OCI-LY3 (cell line): ENCODE data around the gene RASL10A.
"Not testable (repeated sequence)": the region's sequence is repeated elsewhere in the genome, so short reads cannot be mapped to it uniquely, and the experiment has no call there.

Source experiments
- H2AFZ ChIP-seq: fragments of 200-600, 300-600 bp; shearing (Covaris generic); 2 replicates; pipeline ENCODE4 v1.6.0; 2014; ENCODE audit warnings: antibody characterized with exemption, low read depth, low read length
- H3K27ac ChIP-seq: fragments of 200-600, 300-600 bp; sonication (generic); 2 replicates; pipeline ENCODE4 v1.5.1; 2014; ENCODE audit warnings: mild to moderate bottlenecking, low read length, moderate library complexity, mixed read lengths
- H3K27me3 ChIP-seq: fragments of 200-600, 300-600 bp; sonication (generic); 2 replicates; pipeline ENCODE4 v1.6.1; 2014; ENCODE audit warnings: low read depth, low read length, mixed read lengths
- H3K36me3 ChIP-seq: fragments of 200-600, 300-600 bp; sonication (generic); replicated peaks from 2 replicates; pipeline ENCODE3; 2014; ENCODE audit warnings: low read depth, low read length, mixed read lengths
- H3K4me1 ChIP-seq: fragments of 300-600, 200-600 bp; sonication (generic); 2 replicates; pipeline ENCODE4 v1.6.1; 2014; ENCODE audit warnings: low read length, mixed read lengths
- H3K4me2 ChIP-seq: fragments of 200-600, 300-600 bp; sonication (generic); 2 replicates; pipeline ENCODE4 v1.6.1; 2014; ENCODE audit warnings: low read length, mixed read lengths
- H3K4me3 ChIP-seq: fragments of 300-600, 200-600 bp; sonication (generic); 2 replicates; pipeline ENCODE4 v1.5.1; 2014; ENCODE audit warnings: antibody characterized with exemption, mild to moderate bottlenecking, low read length, moderate library complexity
- H3K79me2 ChIP-seq: fragments of 300-600, 200-600 bp; shearing (Covaris generic); 2 replicates; pipeline ENCODE4 v1.6.1; 2014; ENCODE audit warnings: mild to moderate bottlenecking, low read length, mixed read lengths
- H3K9ac ChIP-seq: fragments of 300-600, 200-600 bp; shearing (Covaris generic); 2 replicates; pipeline ENCODE4 v1.6.0; 2014; ENCODE audit warnings: mild to moderate bottlenecking, low read length, moderate library complexity
- H3K9me3 ChIP-seq: fragments of 200-600, 300-600 bp; shearing (Covaris generic); 2 replicates; pipeline ENCODE4 v1.6.1; 2014; ENCODE audit warnings: low read length, mixed read lengths; ENCODE audit not compliant: insufficient read depth
- H4K20me1 ChIP-seq: fragments of 200-600, 300-600 bp; sonication (generic); 2 replicates; pipeline ENCODE4 v1.6.1; 2016; ENCODE audit warnings: low read length, mixed read lengths; ENCODE audit not compliant: insufficient read depth
- CTCF ChIP-seq: fragments of 200-600, 300-600 bp; sonication (generic); IDR thresholded peaks from 2 replicates; pipeline ENCODE4 v1.5.1; 2014; ENCODE audit warnings: antibody characterized with exemption, low read length, low read depth
- EZH2phosphoT487 ChIP-seq: fragments of 200-600 bp; shearing (Covaris generic); IDR thresholded peaks from 2 replicates; pipeline ENCODE4 v1.6.1; 2018; ENCODE audit warnings: antibody characterized with exemption, mixed run types, low read depth

Gene RASL10A

DNA sequence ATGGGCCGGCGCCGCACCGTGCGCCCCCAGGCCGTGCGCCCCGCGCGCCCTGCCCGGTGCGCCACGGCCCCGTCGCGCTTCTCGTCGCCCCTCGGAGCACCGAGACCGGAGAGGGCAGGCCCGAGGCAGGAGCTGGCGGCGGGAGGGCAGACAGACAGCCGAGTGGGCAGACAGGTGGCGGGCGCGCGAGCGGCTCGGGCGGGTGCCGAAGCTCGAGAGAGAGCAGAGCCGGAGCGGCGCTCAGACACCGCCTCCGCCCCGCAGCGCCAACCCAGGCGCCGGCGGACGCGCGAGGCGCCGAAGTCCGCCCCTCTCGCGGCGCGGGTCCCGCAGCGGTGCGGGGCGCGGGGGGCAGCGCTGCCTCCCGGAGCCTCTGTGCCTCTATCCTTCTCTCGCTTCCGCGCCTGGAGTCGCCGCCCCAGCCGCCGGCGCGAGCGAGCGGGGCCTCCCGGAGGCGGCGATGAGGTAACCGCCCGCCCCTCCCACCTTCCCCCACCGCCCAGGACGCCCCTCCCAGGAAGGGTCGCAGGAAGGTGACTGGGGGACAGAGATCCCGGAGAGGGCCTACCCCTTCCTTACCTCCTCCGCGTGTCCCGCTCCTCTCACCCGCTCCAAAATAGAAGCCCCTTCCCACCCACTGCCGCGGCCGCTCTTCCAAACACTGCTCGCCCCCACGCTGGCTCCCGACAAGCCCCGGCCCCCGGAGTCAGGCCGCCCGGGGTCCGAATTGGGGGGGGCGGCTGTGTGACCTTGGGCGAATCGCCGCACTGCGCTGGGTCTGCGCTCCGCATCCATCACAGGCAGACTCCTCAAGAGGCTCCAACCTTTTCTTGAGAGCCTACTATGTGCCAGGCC, at the start of gene RASL10A:
Gene RASL10A (minus strand): TSS at position 412 of the 855 bp plus-strand sequence. CDS start 451 bp downstream, outside the sequence.
- H3K27me3 ChIP-seq, result no peaks in the 10 kb centered on the region
- H3K4me3 ChIP-seq, result no peak within 1 kb of the TSS
- H3K9me3 ChIP-seq, result no peaks in the 10 kb centered on the region
- no peak for TF ChIP-seq EZH2phosphoT487
- no peak within 1 kb of the TSS for H3K9ac ChIP-seq
- no peaks in the 10 kb centered on the region for H3K36me3 ChIP-seq
- H3K79me2 ChIP-seq, result no peaks in the 10 kb centered on the region
- no peak within 1 kb of the TSS for H3K4me2 ChIP-seq
- H2AFZ ChIP-seq, result no peak within 1 kb of the TSS
- no peaks in the 10 kb centered on the region for H3K4me1 ChIP-seq
- H3K27ac ChIP-seq, result no peak within 1 kb of the TSS
- no peaks in the 10 kb centered on the region for H4K20me1 ChIP-seq

DNA sequence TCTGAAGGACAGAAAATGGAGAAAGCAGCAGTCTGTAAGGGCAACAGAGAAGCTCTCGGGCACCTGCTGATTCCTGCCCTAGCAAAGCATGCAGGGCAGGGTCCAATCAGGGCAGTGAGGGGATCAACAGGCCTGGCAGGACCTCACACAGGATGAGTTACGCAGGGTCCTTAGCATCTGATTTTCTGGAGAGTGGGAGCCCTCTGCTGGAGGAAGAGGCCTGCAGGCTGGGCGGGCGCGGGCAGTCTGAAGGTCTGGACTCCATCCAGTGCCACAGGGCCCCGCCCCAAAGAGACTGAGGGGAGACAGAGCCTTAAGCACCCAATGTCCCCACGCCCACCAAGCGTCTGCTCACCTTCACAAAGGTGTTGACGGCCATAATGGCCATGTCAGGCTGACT, 44.0 kb upstream of the RASL10A start:
- no peak overlapping the region for H3K4me3 ChIP-seq
- no peaks in the 10 kb centered on the region for H4K20me1 ChIP-seq
- peaks cover 38% of the 10 kb centered on the region for H3K36me3 ChIP-seq
- H3K27me3 ChIP-seq, result no peaks in the 10 kb centered on the region
- no peak overlapping the region for H2AFZ ChIP-seq
- no peak overlapping the region for H3K9ac ChIP-seq
- no peaks in the 10 kb centered on the region for H3K79me2 ChIP-seq
- TF ChIP-seq CTCF (peak; percentile 30; the same call in 1 of the 2 replicates), EZH2phosphoT487 (no peak)
- no peak overlapping the region for H3K4me2 ChIP-seq
- H3K4me1 ChIP-seq, result peaks cover 6% of the 10 kb centered on the region
- H3K27ac ChIP-seq, result no peak overlapping the region
- H3K9me3 ChIP-seq, result no peaks in the 10 kb centered on the region

DNA sequence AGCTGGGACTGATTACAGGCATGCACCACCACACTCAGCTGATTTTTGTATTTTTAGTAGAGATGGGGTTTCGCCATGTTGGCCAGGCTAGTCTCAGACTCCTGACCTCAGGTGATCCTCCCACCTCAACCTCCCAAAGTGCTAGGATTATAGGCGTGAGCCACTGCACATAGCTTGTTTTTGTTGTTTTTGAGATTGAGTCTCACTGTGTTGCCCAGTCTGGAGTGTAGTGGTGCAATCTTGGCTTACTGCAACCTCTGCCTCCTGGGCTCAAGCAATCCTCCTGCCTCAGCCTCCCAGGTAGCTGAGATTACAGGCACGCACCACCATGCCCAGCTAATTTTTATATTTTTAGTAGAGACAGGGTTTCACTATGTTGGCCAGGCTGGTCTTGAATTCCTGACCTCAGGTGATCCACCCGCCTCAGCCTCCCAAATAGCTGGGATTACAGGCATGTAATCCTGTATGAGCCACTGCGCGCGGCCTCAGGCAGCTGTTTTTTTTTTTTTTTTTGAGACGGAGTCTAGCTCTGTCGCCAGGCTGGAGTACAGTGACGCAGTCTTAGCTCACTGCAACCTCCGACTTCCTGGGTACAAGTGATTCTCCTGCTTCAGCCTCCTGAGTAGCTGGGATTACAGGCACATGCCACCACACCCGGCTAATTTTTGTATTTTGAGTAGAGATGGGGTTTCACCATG, 41.8 kb upstream of the RASL10A start:
- H3K4me1 ChIP-seq, H3K4me3 ChIP-seq, H2AFZ ChIP-seq, H3K79me2 ChIP-seq, H3K27ac ChIP-seq, H3K4me2 ChIP-seq, H4K20me1 ChIP-seq, H3K27me3 ChIP-seq, H3K9me3 ChIP-seq, H3K9ac ChIP-seq: not testable (repeated sequence)
- H3K36me3 ChIP-seq, result peaks cover 57% of the 10 kb centered on the region

DNA sequence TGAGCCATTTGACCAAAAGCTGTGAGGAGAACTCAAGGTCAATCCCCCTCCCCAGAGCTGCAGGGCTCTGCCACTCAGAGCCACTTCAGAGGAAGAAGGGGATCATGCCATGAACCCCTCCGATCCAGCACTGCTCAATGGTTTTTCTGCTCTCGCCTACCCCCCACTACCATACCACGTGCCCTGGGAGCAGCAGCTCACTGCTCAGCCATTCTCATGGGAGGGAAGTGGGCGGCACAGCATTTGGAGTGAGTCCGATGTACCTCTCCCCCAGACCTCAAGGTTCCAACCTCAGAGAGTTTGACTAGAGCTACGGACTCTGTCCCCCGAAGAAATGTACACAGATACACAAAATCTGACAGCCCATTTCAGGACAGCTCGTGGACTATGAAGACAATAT, 38.4 kb upstream of the RASL10A start:
- H4K20me1 ChIP-seq, result 0 out of 2 replicates have a peak, but pooled peaks cover 2% of the 10 kb centered on the region
- no peaks in the 10 kb centered on the region for H3K79me2 ChIP-seq
- TF ChIP-seq CTCF (no peak), EZH2phosphoT487 (no peak)
- H2AFZ ChIP-seq, result no peak overlapping the region
- H3K4me3 ChIP-seq, result no peak overlapping the region
- H3K4me2 ChIP-seq, result no peak overlapping the region
- H3K27me3 ChIP-seq, result no peaks in the 10 kb centered on the region
- H3K4me1 ChIP-seq, result no peaks in the 10 kb centered on the region
- H3K36me3 ChIP-seq, result peaks cover 75% of the 10 kb centered on the region
- H3K9me3 ChIP-seq, result no peaks in the 10 kb centered on the region
- H3K27ac ChIP-seq, result no peak overlapping the region
- H3K9ac ChIP-seq, result no peak overlapping the region

DNA sequence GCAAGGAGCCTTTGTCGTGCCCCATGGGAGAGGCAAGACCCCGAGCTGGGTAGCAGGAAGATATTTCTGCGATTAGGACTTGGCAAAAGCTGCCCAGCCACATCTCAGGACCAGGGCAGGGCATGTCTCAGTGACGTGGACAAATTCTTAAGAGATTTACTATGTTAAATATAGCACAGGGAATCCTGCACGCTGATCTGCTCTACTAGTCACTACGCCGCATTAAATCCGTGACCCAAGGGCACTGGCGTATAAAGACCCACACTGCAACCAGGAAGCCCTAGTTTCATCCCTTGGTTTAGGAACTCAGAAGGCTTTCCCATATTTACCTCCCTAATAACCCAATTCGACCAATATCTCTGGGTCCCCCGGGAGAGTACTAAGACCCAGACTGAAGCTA, 37.8 kb upstream of the RASL10A start:
- no peaks in the 10 kb centered on the region for H3K79me2 ChIP-seq
- no peak for TF ChIP-seq CTCF
- no peak for TF ChIP-seq EZH2phosphoT487
- H3K9ac ChIP-seq, result no peak overlapping the region
- H3K27me3 ChIP-seq, result no peaks in the 10 kb centered on the region
- 0 out of 2 replicates have a peak, but pooled peaks cover 2% of the 10 kb centered on the region for H4K20me1 ChIP-seq
- H3K9me3 ChIP-seq, result no peaks in the 10 kb centered on the region
- H3K27ac ChIP-seq, result no peak overlapping the region
- H3K4me3 ChIP-seq, result no peak overlapping the region
- H3K4me1 ChIP-seq, result no peaks in the 10 kb centered on the region
- H3K36me3 ChIP-seq, result peaks cover 75% of the 10 kb centered on the region
- H3K4me2 ChIP-seq, result no peak overlapping the region
- H2AFZ ChIP-seq, result no peak overlapping the region
